ENCODE data around the gene TMEM127. TPM values are rescaled to one million over a fixed set of nuclear protein-coding genes. Genes with fewer than 3 reads are reported as not detected.

The TMEM127 gene
- total and polyA plus RNA-seq, 2 donors from 2014 or later: 37.4 to 72.3 TPM

GRCh38 chr2:96253006-96253405 is 12.8 kb downstream of the TMEM127 start:
- Histone ChIP-seq H3K27ac (ENCODE audit: low read depth in 2 of 2, low read length in 2 of 2) (peak overlapping the region in 1 of 2 donors; percentile 61), H3K4me1 (ENCODE audit: control insufficient read depth in 2 of 3, insufficient read depth in 2 of 3, low read depth in 1 of 3, low read length in 3 of 3) (peaks cover 3 to 38% (median 20%) of the 10 kb centered on the region in 3 donors), H3K4me3 (ENCODE audit: low read length in 3 of 3) (no peak overlapping the region), H3K36me3 (ENCODE audit: control insufficient read depth in 2 of 3, insufficient read depth in 3 of 3, low read length in 3 of 3) (peaks cover 3 to 29% (median 27%) of the 10 kb centered on the region in 3 donors), H3K9me3 (ENCODE audit: control insufficient read depth in 2 of 3, insufficient read depth in 1 of 3, low read length in 3 of 3) (no peaks in the 10 kb centered on the region), H3K9ac (ENCODE audit: low read length in 3 of 3) (no peak overlapping the region), H3K27me3 (ENCODE audit: control insufficient read depth, insufficient read depth, low read length) (no peaks in the 10 kb centered on the region)
- DNase-seq: peak in 1 of 5 donors; percentile 28
- intact Hi-C loops (cut with DNase I): no loop called here
- TF ChIP-seq CTCF (IDR thresholded peaks at IDR 0.05; ENCODE audit: borderline replicate concordance, extremely low read depth, insufficient read depth): peak; percentile 16
- FAIRE-seq: no peak

- peaks cover 3 to 29% (median 27%) of the 10 kb centered on the region in 3 donors for H3K36me3 ChIP-seq (ENCODE audit: control insufficient read depth in 2 of 3, insufficient read depth in 3 of 3, low read length in 3 of 3)
- no peaks in the 10 kb centered on the region for H3K27me3 ChIP-seq (ENCODE audit: control insufficient read depth, insufficient read depth, low read length)
- peak in 1 of 5 donors; percentile 56 for DNase-seq
- peak overlapping the region; percentile 61 to 66 for H3K27ac ChIP-seq (ENCODE audit: low read depth in 2 of 2, low read length in 2 of 2)
- H3K9ac ChIP-seq (ENCODE audit: low read length in 3 of 3): peak overlapping the region in 1 of 3 donors; percentile 36
- H3K4me3 ChIP-seq (ENCODE audit: low read length in 3 of 3): no peak overlapping the region
- H3K4me1 ChIP-seq (ENCODE audit: control insufficient read depth in 2 of 3, insufficient read depth in 2 of 3, low read depth in 1 of 3, low read length in 3 of 3): peaks cover 3 to 34% (median 15%) of the 10 kb centered on the region in 3 donors
- intact Hi-C loops (cut with DNase I): no loop called here
- FAIRE-seq: no peak
- no peak for TF ChIP-seq CTCF (IDR thresholded peaks at IDR 0.05; ENCODE audit: borderline replicate concordance, extremely low read depth, insufficient read depth)
- H3K9me3 ChIP-seq (ENCODE audit: control insufficient read depth in 2 of 3, insufficient read depth in 1 of 3, low read length in 3 of 3): no peaks in the 10 kb centered on the region
These were observed 13.3 kb downstream of the TMEM127 start for GRCh38 chr2:96252526-96252925.

GRCh38 chr2:96251721-96252292 is 14.0 kb downstream of the TMEM127 start:
- peaks cover 3 to 29% (median 27%) of the 10 kb centered on the region in 3 donors for H3K36me3 ChIP-seq (ENCODE audit: control insufficient read depth in 2 of 3, insufficient read depth in 3 of 3, low read length in 3 of 3)
- peak; percentile 85 to 93 (median 90) for DNase-seq
- TF ChIP-seq CTCF (IDR thresholded peaks at IDR 0.05; ENCODE audit: borderline replicate concordance, extremely low read depth, insufficient read depth): no peak

More at GRCh38 chr2:96251721-96252292, 14.0 kb downstream of the TMEM127 start:
- Histone ChIP-seq H3K4me3 (ENCODE audit: low read length in 3 of 3) (no peak overlapping the region), H3K9me3 (ENCODE audit: control insufficient read depth in 2 of 3, insufficient read depth in 1 of 3, low read length in 3 of 3) (no peaks in the 10 kb centered on the region), H3K9ac (ENCODE audit: low read length in 3 of 3) (peak overlapping the region in 1 of 3 donors; percentile 36), H3K27me3 (ENCODE audit: control insufficient read depth, insufficient read depth, low read length) (no peaks in the 10 kb centered on the region), H3K27ac (ENCODE audit: low read depth in 2 of 2, low read length in 2 of 2) (peak overlapping the region; percentile 38 to 66), H3K4me1 (ENCODE audit: control insufficient read depth in 2 of 3, insufficient read depth in 2 of 3, low read depth in 1 of 3, low read length in 3 of 3) (peaks cover 3 to 34% (median 15%) of the 10 kb centered on the region in 3 donors)
- intact Hi-C loops (cut with DNase I): no loop called here
- peak; percentile 85 for FAIRE-seq
